Smooth muscle cell of the brain vasculature (primary cell): Measurements from ENCODE around the gene BRAT1.
"Not testable (repeated sequence)": the region's sequence is repeated elsewhere in the genome, so short reads cannot be mapped to it uniquely, and the experiment has no call there.

Experiments used
- DNase-seq: peaks from one replicate; pipeline ENCODE4 v3.0.0-alpha.2; 2012; ENCODE audit warnings: low read depth, low spot score

BRAT1 gene

GRCh38 chr7:2555121-2556052 lies at the start of gene BRAT1:
BRAT1 (minus strand) TSS chr7:2555524; CDS start chr7:2554431, 1,093 bp downstream.
- DNase-seq, result peak; percentile 75

GRCh38 chr7:2604608-2605174 lies 49.4 kb upstream of the BRAT1 start:
- DNase-seq, result no peak

- no peak for DNase-seq
Observed at GRCh38 chr7:2603044-2603965, 48.0 kb upstream of the BRAT1 start.

DNA sequence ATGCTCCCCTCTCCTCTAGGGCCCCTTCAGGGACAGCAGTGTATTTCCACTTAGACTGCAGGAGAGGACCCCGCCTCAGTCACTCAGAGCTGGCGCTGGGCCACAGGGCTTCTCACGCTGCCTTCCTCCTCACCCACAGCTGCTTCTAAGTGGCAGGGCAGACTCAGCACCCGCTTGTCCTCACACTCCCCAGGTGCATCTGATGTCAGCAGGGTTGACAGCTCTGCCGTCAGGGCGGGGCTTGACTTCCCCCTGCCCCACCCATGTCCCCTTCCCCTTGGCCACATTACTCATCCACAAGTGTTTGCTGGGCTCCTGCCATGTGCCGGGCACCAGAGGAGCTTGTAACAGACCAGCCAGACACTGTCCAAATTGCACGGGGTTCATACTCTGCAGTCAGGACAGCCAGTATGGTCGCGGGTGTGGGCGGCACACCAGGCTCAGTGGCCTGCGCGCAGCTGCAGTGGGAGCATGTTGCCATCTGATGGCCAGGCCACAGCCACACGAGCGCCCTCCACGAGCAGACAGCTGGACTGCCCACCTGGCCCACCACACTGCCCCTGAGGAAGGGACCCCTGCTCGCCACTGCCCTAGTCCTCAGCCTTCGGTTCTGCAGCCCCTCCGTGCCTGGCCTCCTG lies 47.2 kb upstream of the BRAT1 start:
- DNase-seq, result no peak

GRCh38 chr7:2601907-2602306 lies 46.6 kb upstream of the BRAT1 start:
- no peak for DNase-seq

DNA sequence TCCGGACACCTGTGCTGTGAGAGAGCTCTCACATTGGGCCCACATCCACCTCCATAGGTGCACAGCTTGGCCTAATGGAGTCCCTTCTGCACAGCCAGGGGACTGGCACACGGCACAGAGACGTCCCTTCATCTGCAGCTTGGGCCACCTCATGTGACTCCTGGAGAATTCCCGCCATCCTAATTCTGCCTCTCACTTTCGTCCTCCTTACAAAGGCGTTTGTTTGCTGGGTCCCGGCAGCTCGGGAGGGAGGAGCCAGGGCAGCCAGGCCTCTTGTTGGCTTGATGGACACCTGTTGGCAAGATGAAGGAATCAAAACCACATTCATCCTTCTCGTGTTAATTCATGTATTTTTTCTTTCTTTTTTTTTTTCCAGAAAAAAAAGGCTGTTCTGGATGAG lies 45.7 kb upstream of the BRAT1 start:
- no peak for DNase-seq

DNA sequence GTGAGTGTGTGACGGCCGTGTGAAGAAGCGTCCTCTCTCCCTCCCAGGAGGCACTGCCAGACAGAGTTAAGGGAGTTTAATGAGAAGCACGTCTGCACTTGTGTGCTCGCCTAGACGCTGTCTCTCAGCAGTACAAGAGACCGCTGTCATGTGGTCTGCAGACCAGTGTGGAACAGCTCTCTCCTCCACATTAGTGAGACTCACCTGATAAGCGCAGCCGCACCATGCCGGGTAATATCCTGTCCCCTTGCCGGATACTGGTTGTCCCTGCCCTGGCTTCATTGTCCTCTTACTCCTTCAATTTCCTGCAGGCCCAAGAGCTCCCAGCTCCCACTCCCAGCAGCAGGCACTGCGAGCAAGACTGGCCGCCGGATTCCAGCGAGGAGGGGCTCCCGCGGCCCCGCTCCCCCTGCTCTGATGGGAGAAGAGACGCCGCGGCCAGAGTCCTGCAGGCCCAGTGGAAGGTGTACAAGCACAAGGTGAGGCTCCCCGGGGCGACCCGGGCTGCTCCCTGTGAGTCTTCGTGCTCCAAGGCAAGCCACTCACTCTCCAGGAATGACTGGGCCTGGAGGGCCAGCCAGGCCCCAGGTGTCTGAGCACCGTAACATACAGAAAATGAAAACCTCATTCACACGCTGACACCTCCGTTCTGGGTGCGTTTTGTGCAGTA lies 43.0 kb upstream of the BRAT1 start:
- DNase-seq, result no peak

GRCh38 chr7:2597273-2597640 lies 41.9 kb upstream of the BRAT1 start:
- DNase-seq, result no peak

GRCh38 chr7:2596464-2597272 lies 41.3 kb upstream of the BRAT1 start:
- no peak for DNase-seq

- DNase-seq, result no peak
Observed at GRCh38 chr7:2595258-2595860, 40.0 kb upstream of the BRAT1 start.

DNA sequence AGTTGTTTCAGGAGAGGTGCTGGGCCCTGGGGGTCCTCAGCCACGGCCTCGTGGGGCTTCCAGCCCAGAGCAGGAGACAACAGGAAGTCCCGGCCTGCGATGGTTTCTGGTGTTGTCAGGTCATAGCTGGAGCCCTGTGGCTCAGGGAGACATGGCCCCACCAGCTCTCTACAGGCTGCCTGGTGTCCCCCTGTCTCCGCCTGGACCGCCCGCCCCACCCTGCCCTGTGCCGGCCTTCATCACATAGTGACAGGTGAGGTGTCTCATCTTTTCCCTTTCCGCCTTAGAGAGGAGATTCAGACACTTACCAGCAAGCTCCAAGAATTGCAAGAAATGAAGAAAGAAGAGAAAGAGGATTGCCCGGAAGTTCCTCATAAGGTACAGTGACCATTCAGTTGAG lies 39.3 kb upstream of the BRAT1 start:
- DNase-seq, result no peak

DNA sequence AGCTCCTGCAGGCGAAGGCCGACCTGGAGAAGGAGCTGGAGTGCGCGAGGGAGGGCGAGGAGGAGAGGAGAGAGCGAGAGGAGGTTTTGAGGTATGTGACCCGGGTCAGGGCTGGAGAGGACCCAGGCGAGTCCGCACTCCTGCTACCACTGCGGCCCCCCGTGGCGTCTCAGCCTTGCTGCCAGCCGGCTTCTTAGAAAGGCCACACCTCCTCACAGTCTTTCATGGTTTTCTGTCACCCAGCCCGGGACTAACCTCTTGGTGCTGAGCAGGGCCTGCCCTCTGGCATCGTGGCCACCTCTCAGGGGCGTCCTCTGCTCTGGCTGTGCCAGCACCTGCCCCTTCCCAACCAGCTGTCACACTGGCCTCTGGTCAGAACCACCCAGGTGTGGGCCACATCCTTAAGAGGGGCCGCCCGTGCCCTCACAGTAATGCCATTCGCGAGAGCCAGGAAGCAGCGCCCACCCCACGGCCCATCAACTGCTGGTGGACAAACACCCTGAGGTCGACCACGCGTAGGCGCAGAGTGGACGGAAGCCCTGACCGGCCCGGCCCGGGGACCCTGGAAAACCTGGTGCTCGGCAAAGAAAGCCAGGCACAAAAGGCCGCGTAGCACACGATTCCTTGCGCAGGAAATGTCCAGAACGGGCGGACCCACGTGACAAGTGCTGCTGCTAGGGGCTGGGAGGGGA lies 37.9 kb upstream of the BRAT1 start:
- no peak for DNase-seq

- no peak for DNase-seq
Observed at GRCh38 chr7:2592375-2592865, 37.1 kb upstream of the BRAT1 start.

DNA sequence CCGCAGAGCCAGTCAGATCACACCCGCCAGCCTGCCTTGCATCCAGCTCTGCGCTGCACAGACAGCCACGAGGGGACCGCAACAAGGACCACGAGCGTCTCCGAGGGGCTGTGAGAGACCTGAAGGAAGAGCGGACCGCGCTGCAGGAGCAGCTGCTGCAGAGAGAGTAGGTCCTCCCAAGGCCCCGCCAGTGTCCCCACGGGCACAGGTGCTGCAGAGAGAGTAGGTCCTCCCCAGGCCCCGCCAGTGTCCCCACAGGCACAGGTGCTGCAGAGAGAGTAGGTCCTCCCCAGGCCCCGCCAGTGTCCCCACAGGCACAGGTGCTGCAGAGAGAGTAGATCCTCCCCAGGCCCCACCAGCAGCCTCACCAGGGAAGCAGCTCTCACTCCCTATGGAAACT lies 34.6 kb upstream of the BRAT1 start:
- not testable (repeated sequence) for DNase-seq

DNA sequence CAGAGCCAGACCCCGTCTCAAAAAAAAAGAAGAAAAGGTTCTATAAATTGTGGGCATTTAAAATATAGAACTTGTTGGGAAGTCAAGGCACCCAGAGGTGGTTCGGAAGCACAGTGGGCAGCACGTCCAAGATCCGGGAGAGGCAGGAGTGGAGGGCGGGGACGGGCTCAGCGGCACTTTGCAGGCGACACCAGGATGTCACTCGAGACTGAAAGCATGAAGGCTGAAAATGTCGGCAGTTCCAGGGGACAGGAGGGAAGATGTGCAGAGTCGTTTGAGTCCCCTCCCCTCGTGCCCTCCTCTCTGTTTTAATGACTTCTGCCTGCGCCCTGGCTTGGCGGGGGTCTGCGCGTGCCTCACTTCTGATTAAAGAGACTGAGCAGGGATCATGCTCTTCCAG lies 34.0 kb upstream of the BRAT1 start:
- DNase-seq, result no peak

DNA sequence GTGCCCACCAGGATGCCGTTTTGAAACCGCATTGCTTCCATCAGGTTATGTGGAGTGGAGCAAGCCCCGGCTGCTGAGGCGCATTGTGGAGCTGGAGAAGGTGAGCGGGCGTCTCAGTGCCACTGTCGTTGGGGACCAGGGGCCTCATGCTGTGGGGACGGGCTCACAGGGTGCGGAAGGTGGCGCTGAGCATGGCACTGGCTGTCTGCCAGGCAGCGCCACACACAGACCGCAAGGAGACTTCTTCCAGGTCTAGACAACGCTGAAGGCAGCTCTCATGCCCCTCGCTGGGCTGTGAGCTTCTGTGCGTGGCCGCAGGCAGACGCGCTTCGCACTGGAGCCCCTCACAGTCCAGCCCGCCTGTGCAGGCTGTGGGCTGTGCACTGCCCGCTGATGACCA lies 32.5 kb upstream of the BRAT1 start:
- no peak for DNase-seq

- DNase-seq, result no peak
Observed at GRCh38 chr7:2587134-2587533, 31.8 kb upstream of the BRAT1 start.

- DNase-seq, result no peak
Observed at GRCh38 chr7:2586326-2587020, 31.1 kb upstream of the BRAT1 start.
